ENCODE data around the gene PTPN7. TPM values are rescaled to one million over a fixed set of nuclear protein-coding genes. Genes with fewer than 3 reads are reported as not detected.
"Not testable (repeated sequence)": the region's sequence is repeated elsewhere in the genome, so short reads cannot be mapped to it uniquely, and the experiment has no call there.

PTPN7 gene
- total RNA-seq, 1 donor, result 167 TPM

- DNase-seq (ENCODE audit: low read depth in 2 of 3, low spot score in 2 of 3), result no peak
These were observed 6.1 kb downstream of the PTPN7 start for GRCh38 chr1:202154148-202154765.

GRCh38 chr1:202153284-202153683 is 7.1 kb downstream of the PTPN7 start:
- DNase-seq (ENCODE audit: low read depth in 2 of 3, low spot score in 2 of 3), result no peak

GRCh38 chr1:202152399-202152798 is 8.0 kb downstream of the PTPN7 start:
- DNase-seq (ENCODE audit: low read depth in 2 of 3, low spot score in 2 of 3), result no peak

GRCh38 chr1:202151045-202151444 is 9.4 kb downstream of the PTPN7 start:
- no peak for DNase-seq (ENCODE audit: low read depth in 2 of 3, low spot score in 2 of 3)

GRCh38 chr1:202150602-202151001 is 9.8 kb downstream of the PTPN7 start:
- DNase-seq (ENCODE audit: low read depth in 2 of 3, low spot score in 2 of 3), result no peak

GRCh38 chr1:202150187-202150586 is 10.2 kb downstream of the PTPN7 start:
- DNase-seq (ENCODE audit: low read depth in 2 of 3, low spot score in 2 of 3), result no peak

GRCh38 chr1:202149566-202149965 is 10.8 kb downstream of the PTPN7 start:
- DNase-seq (ENCODE audit: low read depth in 2 of 3, low spot score in 2 of 3), result no peak

GRCh38 chr1:202148391-202148790 is 12.0 kb downstream of the PTPN7 start:
- DNase-seq (ENCODE audit: low read depth in 2 of 3, low spot score in 2 of 3), result no peak

GRCh38 chr1:202146993-202147392 is 13.4 kb downstream of the PTPN7 start:
- no peak for DNase-seq (ENCODE audit: low read depth in 2 of 3, low spot score in 2 of 3)

GRCh38 chr1:202146279-202146678 is 14.1 kb downstream of the PTPN7 start:
- DNase-seq (ENCODE audit: low read depth in 2 of 3, low spot score in 2 of 3), result no peak

- not testable (repeated sequence) for DNase-seq (ENCODE audit: low read depth in 2 of 3, low spot score in 2 of 3)
These were observed 14.7 kb downstream of the PTPN7 start for GRCh38 chr1:202145744-202146140.

GRCh38 chr1:202145068-202145743 is 15.2 kb downstream of the PTPN7 start:
- no peak for DNase-seq (ENCODE audit: low read depth in 2 of 3, low spot score in 2 of 3)

- DNase-seq (ENCODE audit: low read depth in 2 of 3, low spot score in 2 of 3), result peak in 2 of 3 donors; percentile 45 to 57
These were observed 15.9 kb downstream of the PTPN7 start, which contains the start of gene ARL8A for GRCh38 chr1:202144402-202145067. ARL8A (minus strand) TSS chr1:202144737; CDS start chr1:202144572, 165 bp downstream.

- DNase-seq (ENCODE audit: low read depth in 2 of 3, low spot score in 2 of 3), result peak in 2 of 3 donors; percentile 83 to 85
These were observed 16.5 kb downstream of the PTPN7 start for GRCh38 chr1:202143768-202144401.

GRCh38 chr1:202143011-202143767 is 17.2 kb downstream of the PTPN7 start:
- DNase-seq (ENCODE audit: low read depth in 2 of 3, low spot score in 2 of 3), result peak in 2 of 3 donors; percentile 78 to 84

- DNase-seq (ENCODE audit: low read depth in 2 of 3, low spot score in 2 of 3), result not testable (repeated sequence)
These were observed 18.9 kb downstream of the PTPN7 start for GRCh38 chr1:202141468-202141867.

GRCh38 chr1:202140833-202141232 is 19.6 kb downstream of the PTPN7 start:
- DNase-seq (ENCODE audit: low read depth in 2 of 3, low spot score in 2 of 3), result no peak

GRCh38 chr1:202135221-202135721 is 25.1 kb downstream of the PTPN7 start:
- peak in 2 of 3 donors; percentile 53 to 74 for DNase-seq (ENCODE audit: low read depth in 2 of 3, low spot score in 2 of 3)

GRCh38 chr1:202134645-202135172 is 25.7 kb downstream of the PTPN7 start:
- DNase-seq (ENCODE audit: low read depth in 2 of 3, low spot score in 2 of 3), result no peak

GRCh38 chr1:202133989-202134388 is 26.4 kb downstream of the PTPN7 start:
- no peak for DNase-seq (ENCODE audit: low read depth in 2 of 3, low spot score in 2 of 3)
